GM10266 (cell line): ENCODE results near the gene NRSN1.

Experiments
- DNase-seq: peaks from one replicate; pipeline ENCODE4 v3.0.0; 2012; ENCODE audit errors: extremely low spot score
- CTCF ChIP-seq: IDR thresholded peaks from 2 replicates; pipeline ENCODE4 v1.5.1; 2012; ENCODE audit warnings: mild to moderate bottlenecking, low read depth; ENCODE audit not compliant: control insufficient read depth, insufficient read depth; ENCODE audit errors: missing control alignments

The NRSN1 gene

GRCh38 chr6:24186349-24186748 lies 60.3 kb downstream of the NRSN1 start:
- no peak for DNase-seq
- no peak for TF ChIP-seq CTCF

GRCh38 chr6:24187965-24188577 lies 62.1 kb downstream of the NRSN1 start:
- no peak for TF ChIP-seq CTCF
- DNase-seq: no peak

GRCh38 chr6:24188578-24189080 lies 62.6 kb downstream of the NRSN1 start:
- no peak for DNase-seq
- TF ChIP-seq CTCF: no peak

- no peak for DNase-seq
- no peak for TF ChIP-seq CTCF
Observed at GRCh38 chr6:24191346-24191745, 65.3 kb downstream of the NRSN1 start.

- DNase-seq: no peak
Observed at GRCh38 chr6:24193364-24193763, 67.3 kb downstream of the NRSN1 start.

GRCh38 chr6:24194978-24195700 lies 69.1 kb downstream of the NRSN1 start:
- no peak for TF ChIP-seq CTCF

More at GRCh38 chr6:24193364-24193763, 67.3 kb downstream of the NRSN1 start:
- no peak for TF ChIP-seq CTCF

GRCh38 chr6:24195836-24196597 lies 70.0 kb downstream of the NRSN1 start:
- TF ChIP-seq CTCF: no peak
- no peak for DNase-seq

More at GRCh38 chr6:24194978-24195700, 69.1 kb downstream of the NRSN1 start:
- DNase-seq: no peak
